Naive thymus-derived CD8-positive, alpha-beta T cell (primary cell): Measurements from ENCODE around the gene WRNIP1. TPM values are rescaled to one million over a fixed set of nuclear protein-coding genes. Genes with fewer than 3 reads are reported as not detected.
"Not testable (repeated sequence)": the region's sequence is repeated elsewhere in the genome, so short reads cannot be mapped to it uniquely, and the experiment has no call there.

Source experiments
- ATAC-seq, 2 donors: fragments of 150-1000 bp; cut with Tn5 transposase in 1 of 2; sonication (Bioruptor Pico), chemical (Tn5 transposase) in 1 of 2; 1 replicate in 1 of 2; 2 replicates in 1 of 2; pipeline ENCODE4 v1.10.0; 2021; ENCODE audit warnings: mild to moderate bottlenecking in 2 of 2, moderate library complexity in 2 of 2
- POLR2A ChIA-PET: fragments of 350-600 bp; sonication (Branson Sonifier 250); formaldehyde crosslinking; loops from one replicate; lab custom pipeline; 2021; ENCODE audit warnings: antibody characterized with exemption; lab: Charles Lee
- DNase-seq, 10 donors: peaks; one replicate each; pipeline versions ENCODE4 v3.0.0 to v3.0.0-alpha.2; 2020 to 2022
- H3K27ac Mint-ChIP-seq, 10 donors: one replicate each; pipeline ENCODE4 v1.8.0; 2020 to 2022; ENCODE audit warnings: mild to moderate bottlenecking in 10 of 10, mixed read lengths in 10 of 10, moderate library complexity in 4 of 10, inconsistent platforms in 1 of 10
- H3K27me3 Mint-ChIP-seq, 5 donors: one replicate each; pipeline ENCODE4 v1.8.0; 2021 to 2022; ENCODE audit warnings: mixed read lengths in 5 of 5
- H3K36me3 Mint-ChIP-seq, 3 donors: one replicate each; pipeline ENCODE4 v1.8.0; 2020 to 2022; ENCODE audit warnings: mixed read lengths in 3 of 3, mild to moderate bottlenecking in 2 of 3, inconsistent platforms in 1 of 3
- H3K4me1 Mint-ChIP-seq, 4 donors: one replicate each; pipeline ENCODE4 v1.8.0; 2021 to 2022; ENCODE audit warnings: mixed read lengths in 4 of 4
- H3K4me3 Mint-ChIP-seq, 10 donors: one replicate each; pipeline ENCODE4 v1.8.0; 2020 to 2022; ENCODE audit warnings: mild to moderate bottlenecking in 10 of 10, mixed read lengths in 10 of 10, moderate library complexity in 6 of 10, inconsistent platforms in 1 of 10
- H3K9me3 Mint-ChIP-seq, 9 donors: one replicate each; pipeline ENCODE4 v1.8.0; 2020 to 2022; ENCODE audit warnings: mixed read lengths in 9 of 9, mild to moderate bottlenecking in 3 of 9, inconsistent platforms in 1 of 9, moderate library complexity in 1 of 9
- polyA plus RNA-seq, 3 donors: library from polyadenylated mRNA; unstranded; fragments of 300-500 nt; fragmentation: Illumina TruSeq; gene quantifications; one replicate each; pipeline ENCODE4 v1.2.3, GENCODE V29; 2021
- total RNA-seq, 8 experiments: library from RNA in 2 of 8; stranded (reverse) in 2 of 8; gene quantifications; one replicate each; pipeline ENCODE4 v1.2.3 and lab custom pipeline; 2021 to 2026

Gene WRNIP1
- total and polyA plus RNA-seq, 5 experiments from 2014 or later: 33.1 to 61.0 (median 42.0) TPM

DNA sequence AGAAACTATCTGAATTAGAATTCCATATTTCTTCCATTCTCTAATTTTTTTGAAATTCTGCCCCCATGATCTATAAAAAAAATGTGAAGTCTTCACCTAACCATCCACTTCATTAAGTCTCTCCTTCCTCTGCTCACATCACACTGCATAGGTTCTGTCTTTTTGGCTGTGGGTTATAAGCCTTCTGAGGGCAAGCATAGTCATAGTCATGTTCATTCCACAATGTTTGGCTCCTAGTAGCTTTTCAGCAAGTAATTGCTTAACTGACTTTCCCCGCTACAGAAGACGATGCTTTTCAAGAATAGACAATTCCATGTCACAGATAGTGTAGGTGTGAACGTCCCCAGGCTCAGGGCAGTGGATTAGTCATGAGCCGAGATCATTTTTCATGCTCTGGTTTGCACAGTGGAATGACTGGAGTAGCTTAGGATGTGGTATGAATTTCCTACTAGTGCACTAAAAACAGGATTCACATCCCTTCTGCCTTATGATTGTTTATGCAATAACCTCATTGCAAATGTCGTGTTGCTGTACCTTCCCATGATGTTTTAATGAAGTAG lies 29.1 kb downstream of the WRNIP1 start:
- POLR2A ChIA-PET: interaction anchor here (0.9 to 1.6 kb wide), 6 partner anchors 25 to 180 kb away, joined by 3 to 14 read pairs (median 4); partner anchors contain the start of gene SERPINB1
- no peaks in the 10 kb centered on the region for H3K27me3 Mint-ChIP-seq
- peak overlapping the region in 9 of 10 donors; percentile 41 to 93 (median 91) for H3K27ac Mint-ChIP-seq
- H3K4me1 Mint-ChIP-seq: peaks cover 20 to 60% (median 42%) of the 10 kb centered on the region in 4 donors
- H3K36me3 Mint-ChIP-seq: peaks cover 0 to 6% (median 0%) of the 10 kb centered on the region in 3 donors
- no peak for ATAC-seq
- H3K4me3 Mint-ChIP-seq: peak overlapping the region in 4 of 10 donors; percentile 6 to 68 (median 34)
- DNase-seq: no peak
- no peaks in the 10 kb centered on the region for H3K9me3 Mint-ChIP-seq

DNA sequence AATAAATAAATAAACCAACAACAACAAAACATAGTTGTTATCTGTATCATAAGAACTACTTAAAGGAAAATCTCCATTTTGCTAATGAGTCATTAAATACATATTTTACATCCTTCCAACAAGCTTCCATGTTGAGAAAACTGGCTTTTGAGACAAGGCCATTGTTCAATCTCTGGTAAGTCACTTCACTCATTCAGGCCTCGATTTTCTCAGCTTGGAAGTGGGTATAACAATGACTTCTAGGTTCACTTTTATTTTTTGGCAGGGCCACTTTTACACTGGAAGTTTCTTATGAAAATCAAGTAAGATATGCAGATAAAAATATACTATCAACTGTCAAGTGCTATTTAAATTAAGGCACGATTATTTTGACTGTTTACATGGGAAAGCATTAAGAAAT lies 30.0 kb downstream of the WRNIP1 start:
- peaks cover 20 to 69% (median 44%) of the 10 kb centered on the region in 4 donors for H3K4me1 Mint-ChIP-seq
- POLR2A ChIA-PET: no interaction called here

DNA sequence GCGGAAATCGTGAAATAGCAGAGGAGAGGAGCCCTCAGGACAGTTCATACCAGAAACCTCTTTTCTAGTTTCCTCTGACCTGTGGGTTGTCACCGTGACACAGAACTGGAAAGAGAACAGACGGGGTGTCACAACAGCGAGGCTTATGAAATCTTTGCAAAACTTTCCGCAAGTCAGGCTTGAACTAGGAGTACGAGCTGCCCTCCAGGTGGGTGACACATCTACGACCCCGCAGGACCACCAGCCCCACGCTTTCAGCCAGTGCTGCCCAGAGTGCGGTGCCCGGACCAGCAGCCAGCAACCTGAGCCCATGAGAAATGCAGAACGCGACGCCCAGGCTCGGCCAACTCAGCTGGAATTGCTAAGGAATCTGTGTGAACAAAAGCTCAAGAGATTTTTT lies 30.8 kb downstream of the WRNIP1 start:
- Mint-ChIP-seq H3K36me3 (peaks cover 0 to 3% (median 0%) of the 10 kb centered on the region in 3 donors), H3K27ac (peak overlapping the region in 3 of 10 donors; percentile 19 to 49 (median 41)), H3K9me3 (no peaks in the 10 kb centered on the region), H3K27me3 (no peaks in the 10 kb centered on the region), H3K4me3 (no peak overlapping the region), H3K4me1 (peaks cover 20 to 68% (median 38%) of the 10 kb centered on the region in 4 donors)
- DNase-seq (no peak), ATAC-seq (no peak)
- POLR2A ChIA-PET: interaction anchor here (1.3 kb wide), 1 partner anchor 194 kb away, joined by 5 read pairs; no protein-coding TSS in a partner anchor

More for the DNA sequence above, 30.0 kb downstream of the WRNIP1 start:
- no peaks in the 10 kb centered on the region for H3K27me3 Mint-ChIP-seq
- H3K9me3 Mint-ChIP-seq: no peaks in the 10 kb centered on the region
- H3K36me3 Mint-ChIP-seq: peaks cover 0 to 3% (median 0%) of the 10 kb centered on the region in 3 donors
- no peak for DNase-seq
- no peak overlapping the region for H3K4me3 Mint-ChIP-seq
- H3K27ac Mint-ChIP-seq: peak overlapping the region in 1 of 10 donors; percentile 19
- no peak for ATAC-seq

DNA sequence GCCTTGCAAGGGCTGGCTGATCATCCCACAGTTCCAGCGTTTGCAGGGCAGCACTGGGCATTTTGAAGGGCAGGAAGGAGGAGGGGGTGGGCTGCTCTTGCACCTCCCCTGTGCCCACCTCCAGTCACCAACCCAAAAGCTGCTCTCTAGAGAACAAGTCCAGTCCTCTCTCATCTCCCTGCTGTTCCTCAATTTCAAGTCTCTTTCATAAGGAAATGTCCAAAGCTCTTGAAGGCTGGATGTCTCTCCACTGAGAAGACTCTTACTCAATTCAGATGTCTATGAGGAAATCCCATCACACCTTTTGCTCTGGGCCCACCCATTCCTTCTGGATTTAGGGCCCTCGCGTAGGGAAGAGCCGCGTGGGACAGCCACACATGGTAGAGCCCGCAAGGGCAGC lies 31.7 kb downstream of the WRNIP1 start:
- H3K4me1 Mint-ChIP-seq: peaks cover 18 to 60% (median 31%) of the 10 kb centered on the region in 4 donors

DNA sequence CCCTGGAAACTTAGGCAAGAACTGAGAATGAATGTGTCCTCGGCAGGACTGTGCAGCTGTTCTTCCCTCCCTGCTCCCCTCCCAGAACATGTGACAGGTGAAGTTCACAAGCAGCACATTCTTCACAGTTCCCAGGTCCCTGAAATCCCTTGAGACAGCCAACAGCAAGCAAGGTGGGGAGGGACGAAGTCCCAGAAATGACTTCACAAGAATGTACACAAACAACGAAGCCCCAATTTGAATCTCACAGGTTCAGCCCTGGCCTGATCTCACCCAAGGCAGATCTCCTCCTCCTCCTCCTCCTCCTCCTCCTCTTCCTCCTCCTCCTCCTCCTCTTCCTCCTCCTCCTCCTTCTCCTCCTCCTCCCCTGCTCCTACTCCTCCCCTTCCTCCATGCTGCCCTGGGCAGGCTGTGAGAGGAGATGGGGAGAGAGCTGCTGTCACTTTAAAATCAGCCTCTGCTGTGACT lies 32.4 kb downstream of the WRNIP1 start:
- POLR2A ChIA-PET: interaction anchor here (1.2 to 1.8 kb wide), 3 partner anchors 32 to 629 kb away, joined by 3 to 6 read pairs (median 5); partner anchors contain the start of gene WRNIP1
- DNase-seq: no peak
- Mint-ChIP-seq H3K4me1 (peaks cover 16 to 53% (median 25%) of the 10 kb centered on the region in 4 donors), H3K27ac (peak overlapping the region in 2 of 10 donors; percentile 34 to 79), H3K36me3 (peaks cover 0 to 3% (median 0%) of the 10 kb centered on the region in 3 donors), H3K4me3 (no peak overlapping the region), H3K27me3 (no peaks in the 10 kb centered on the region), H3K9me3 (no peaks in the 10 kb centered on the region)
- no peak for ATAC-seq

More for the DNA sequence above, 31.7 kb downstream of the WRNIP1 start:
- H3K9me3 Mint-ChIP-seq: no peaks in the 10 kb centered on the region
- POLR2A ChIA-PET: interaction anchor here (1.2 to 1.8 kb wide), 3 partner anchors 32 to 630 kb away, joined by 3 to 6 read pairs (median 5); partner anchors contain the start of gene WRNIP1
- peak overlapping the region in 4 of 10 donors; percentile 15 to 79 (median 34) for H3K27ac Mint-ChIP-seq
- H3K4me3 Mint-ChIP-seq: no peak overlapping the region
- no peaks in the 10 kb centered on the region for H3K27me3 Mint-ChIP-seq
- ATAC-seq (no peak), DNase-seq (no peak)
- peaks cover 0 to 3% (median 0%) of the 10 kb centered on the region in 3 donors for H3K36me3 Mint-ChIP-seq

DNA sequence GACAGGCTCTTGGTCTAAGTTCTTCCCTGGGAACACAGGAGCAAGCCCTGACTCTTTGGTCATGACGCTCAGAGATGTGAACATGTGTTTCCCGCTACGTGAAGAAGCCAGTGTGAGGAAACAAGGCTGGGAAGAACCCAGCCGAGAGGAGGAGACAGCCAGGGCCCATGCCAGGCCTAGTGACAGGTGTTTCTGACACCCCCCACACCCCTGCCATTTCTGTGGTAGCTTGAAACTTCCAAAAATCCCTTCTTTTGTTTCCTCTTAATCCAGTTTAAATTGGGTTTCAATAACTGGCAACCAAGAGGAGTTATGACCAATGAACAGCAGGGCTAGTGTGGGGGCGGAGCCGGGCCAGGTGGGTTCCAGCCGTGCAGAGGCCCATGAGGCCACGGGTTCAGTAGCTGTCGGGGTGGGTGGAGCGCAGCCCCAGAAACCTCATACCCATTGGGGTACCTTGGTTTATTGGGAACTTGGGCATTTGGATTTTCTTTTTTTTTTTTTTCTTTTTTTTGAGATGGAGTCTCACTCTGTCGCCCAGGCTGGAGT lies 33.5 kb downstream of the WRNIP1 start:
- Mint-ChIP-seq H3K36me3 (peaks cover 0 to 3% (median 0%) of the 10 kb centered on the region in 3 donors), H3K9me3 (no peaks in the 10 kb centered on the region), H3K4me3 (no peak overlapping the region), H3K4me1 (peaks cover 7 to 43% (median 15%) of the 10 kb centered on the region in 4 donors), H3K27me3 (no peaks in the 10 kb centered on the region), H3K27ac (peak overlapping the region in 2 of 10 donors; percentile 20 to 27)
- POLR2A ChIA-PET: interaction anchor here (0.7 to 1.8 kb wide), 3 partner anchors 32 to 59 kb away, joined by 3 to 6 read pairs (median 6); partner anchors contain the start of gene WRNIP1
- no peak for ATAC-seq
- no peak for DNase-seq

DNA sequence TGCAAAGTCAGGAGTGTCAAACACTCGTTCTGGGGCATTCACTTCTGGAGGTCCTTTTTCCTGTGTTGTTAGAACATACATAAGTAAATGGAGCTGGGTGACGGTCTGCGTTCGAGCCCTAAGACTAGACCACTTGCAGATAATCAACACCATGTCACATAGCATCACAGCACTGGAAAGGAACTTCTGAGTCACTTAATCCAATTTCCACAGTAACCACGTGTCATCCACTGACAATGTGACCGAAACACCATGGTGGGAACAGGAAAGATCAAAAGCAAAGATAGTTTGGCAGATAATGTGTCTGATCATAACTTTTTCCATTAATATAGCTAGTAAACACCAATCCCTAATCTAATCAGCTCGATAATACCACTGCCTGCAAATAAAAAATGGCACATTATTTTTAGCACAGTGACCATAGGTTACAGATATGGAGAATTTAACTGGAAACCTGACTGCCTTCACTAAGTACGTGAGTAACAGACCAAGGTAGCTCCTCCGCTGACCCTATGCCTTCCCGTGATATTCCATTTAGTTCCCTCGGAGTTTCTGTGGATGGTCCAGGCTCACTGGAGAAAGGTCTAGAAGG lies 34.8 kb downstream of the WRNIP1 start:
- no peaks in the 10 kb centered on the region for H3K9me3 Mint-ChIP-seq
- POLR2A ChIA-PET: no interaction called here
- no peaks in the 10 kb centered on the region for H3K27me3 Mint-ChIP-seq
- no peak for ATAC-seq
- no peak for DNase-seq
- no peak overlapping the region for H3K4me3 Mint-ChIP-seq
- H3K36me3 Mint-ChIP-seq: peaks cover 0 to 3% (median 0%) of the 10 kb centered on the region in 3 donors
- H3K27ac Mint-ChIP-seq: peak overlapping the region in 4 of 10 donors; percentile 3 to 85 (median 32)
- H3K4me1 Mint-ChIP-seq: peaks cover 2 to 33% (median 6%) of the 10 kb centered on the region in 4 donors

DNA sequence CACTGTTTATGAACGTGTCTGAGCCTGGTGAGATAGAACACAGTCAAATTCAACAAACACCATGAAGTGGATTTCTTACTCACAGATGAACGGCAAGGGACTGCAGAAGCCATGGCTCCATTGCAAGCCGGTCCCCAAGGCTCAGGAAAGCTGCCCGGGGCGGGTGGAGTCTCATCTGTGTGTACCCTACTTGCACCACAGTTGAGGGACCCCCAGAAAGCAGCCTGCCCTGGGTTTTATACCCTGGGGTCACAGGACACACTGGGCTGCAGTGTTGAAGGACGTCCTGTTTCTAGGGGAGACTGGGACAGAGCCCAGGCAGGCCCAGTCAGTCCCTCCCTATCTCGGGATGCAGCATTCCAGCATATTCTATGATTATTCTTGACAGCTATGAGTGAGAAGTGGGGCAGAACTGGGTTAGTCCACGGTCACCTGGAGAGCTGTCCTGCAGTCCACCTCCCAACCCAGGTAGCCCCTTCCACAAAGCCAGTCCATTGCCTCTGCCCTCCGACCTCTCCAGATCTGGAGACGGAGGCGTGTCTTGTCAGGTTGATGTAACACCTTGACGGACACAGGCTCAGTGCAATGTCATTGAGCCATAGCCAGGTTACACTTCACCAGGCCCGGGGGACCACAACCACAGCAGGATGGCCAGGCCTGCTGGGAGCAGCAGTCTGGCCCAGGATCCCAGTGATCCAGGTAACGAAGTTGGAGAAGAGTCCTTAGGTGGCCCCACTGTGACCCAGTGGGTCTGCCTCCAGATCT lies 35.5 kb downstream of the WRNIP1 start:
- POLR2A ChIA-PET: no interaction called here
- Mint-ChIP-seq H3K27ac (peak overlapping the region in 1 of 10 donors; percentile 17), H3K4me3 (no peak overlapping the region), H3K36me3 (peaks cover 0 to 3% (median 0%) of the 10 kb centered on the region in 3 donors), H3K4me1 (peaks cover 2 to 27% (median 6%) of the 10 kb centered on the region in 4 donors), H3K9me3 (no peaks in the 10 kb centered on the region), H3K27me3 (no peaks in the 10 kb centered on the region)
- DNase-seq: no peak
- ATAC-seq: no peak

DNA sequence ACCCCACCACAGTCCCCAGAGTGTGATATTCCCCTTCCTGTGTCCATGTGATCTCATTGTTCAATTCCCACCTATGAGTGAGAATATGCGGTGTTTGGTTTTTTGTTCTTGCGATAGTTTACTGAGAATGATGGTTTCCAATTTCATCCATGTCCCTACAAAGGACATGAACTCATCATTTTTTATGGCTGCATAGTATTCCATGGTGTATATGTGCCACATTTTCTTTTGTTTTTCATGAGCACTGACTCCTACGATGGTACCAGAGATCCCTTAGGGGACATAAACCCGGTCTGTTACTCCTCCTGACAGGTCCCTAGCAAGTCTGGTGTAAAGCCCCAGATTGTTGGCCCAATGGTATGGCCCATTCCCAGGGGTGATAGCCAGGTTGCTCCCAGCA lies 36.5 kb downstream of the WRNIP1 start:
- H3K4me1 Mint-ChIP-seq: peaks cover 2 to 19% (median 6%) of the 10 kb centered on the region in 4 donors
- H3K36me3 Mint-ChIP-seq, ATAC-seq, POLR2A ChIA-PET, H3K9me3 Mint-ChIP-seq, H3K27ac Mint-ChIP-seq, H3K4me3 Mint-ChIP-seq, DNase-seq, H3K27me3 Mint-ChIP-seq: not testable (repeated sequence)

DNA sequence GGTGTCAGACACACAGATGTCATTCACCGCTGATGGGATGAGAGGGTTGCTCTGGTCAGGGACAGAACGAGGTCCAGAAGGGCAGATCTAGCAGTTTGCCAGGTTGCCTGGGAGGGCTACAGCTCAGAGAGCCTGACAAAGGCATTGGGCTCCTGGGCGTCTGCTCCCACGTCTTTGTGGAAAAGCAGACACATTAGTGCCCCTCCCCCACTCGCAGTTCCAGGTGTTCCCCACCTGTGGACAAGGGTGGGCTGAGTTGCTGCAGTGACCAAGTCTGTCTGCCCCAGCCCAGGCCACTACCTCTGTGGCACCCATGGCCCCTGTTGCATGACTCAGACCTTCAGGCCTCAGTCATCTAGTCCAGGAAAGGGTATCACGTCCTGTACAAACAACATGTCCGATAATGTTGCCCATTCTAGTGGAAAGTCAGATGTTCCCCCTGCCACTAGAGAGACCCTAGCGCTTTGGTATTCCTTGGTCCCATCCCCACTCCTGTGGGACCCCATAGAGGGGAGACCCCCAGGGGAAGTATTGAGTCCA lies 37.4 kb downstream of the WRNIP1 start:
- ATAC-seq: no peak
- Mint-ChIP-seq H3K27me3 (no peaks in the 10 kb centered on the region), H3K4me3 (no peak overlapping the region), H3K4me1 (peaks cover 2 to 15% (median 4%) of the 10 kb centered on the region in 4 donors), H3K36me3 (no peaks in the 10 kb centered on the region), H3K27ac (no peak overlapping the region), H3K9me3 (no peaks in the 10 kb centered on the region)
- DNase-seq: no peak
- POLR2A ChIA-PET: no interaction called here

DNA sequence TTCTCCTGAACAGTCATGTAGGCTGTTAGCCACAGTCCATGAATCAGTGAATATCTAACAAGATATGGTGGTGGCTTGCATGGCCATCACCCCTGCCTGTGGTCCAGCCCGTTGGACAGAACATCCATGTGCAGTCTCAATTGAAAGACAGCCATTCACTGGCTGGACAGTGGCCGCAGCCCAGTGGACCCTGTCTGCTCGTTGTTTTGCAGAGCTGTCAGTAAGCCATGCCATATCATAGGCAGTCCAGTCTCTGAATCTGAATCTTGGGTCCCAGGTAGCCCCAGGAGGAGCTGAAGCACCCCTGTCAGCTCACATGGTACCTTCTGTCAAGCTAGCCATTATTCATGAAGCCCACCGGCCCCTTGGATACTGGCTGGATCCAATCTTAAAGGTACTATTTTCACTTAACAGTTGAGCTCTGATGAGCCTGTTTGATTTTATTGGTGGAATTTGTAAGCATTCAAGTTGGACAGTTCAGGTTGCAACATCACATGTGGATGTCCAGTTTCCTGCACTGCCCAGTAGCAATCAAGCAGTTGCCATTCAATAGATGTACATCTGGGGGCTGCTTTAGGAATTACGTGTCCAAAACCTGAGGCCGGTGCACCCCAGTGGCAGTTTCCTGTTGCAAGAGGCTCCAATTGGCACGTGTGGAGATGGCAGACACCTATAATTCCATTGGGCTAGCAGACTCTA lies 38.7 kb downstream of the WRNIP1 start:
- ATAC-seq: no peak
- Mint-ChIP-seq H3K36me3 (no peaks in the 10 kb centered on the region), H3K4me1 (peaks cover 0 to 11% (median 4%) of the 10 kb centered on the region in 4 donors), H3K27me3 (no peaks in the 10 kb centered on the region), H3K4me3 (no peak overlapping the region), H3K9me3 (no peaks in the 10 kb centered on the region), H3K27ac (no peak overlapping the region)
- POLR2A ChIA-PET: no interaction called here
- DNase-seq: no peak
